GM23338 (cell line): ENCODE data around the gene SHC4.

Source experiments
- EZH2phosphoT487 ChIP-seq: fragments of 200-600 bp; sonication (generic); IDR thresholded peaks from one replicate; pipeline ENCODE4 v1.8.1; 2018; ENCODE audit warnings: antibody characterized with exemption; ENCODE audit not compliant: unreplicated experiment
- POLR2AphosphoS5 ChIP-seq: IDR thresholded peaks from 2 replicates; pipeline ENCODE4 v1.6.1; 2016; ENCODE audit warnings: antibody characterized with exemption, low read depth
- TF ChIP-seq, protein P1 (sequence below), 2 experiments: fragments of 200-600 bp in 1 of 2; sonication (generic) in 1 of 2; conservative IDR thresholded peaks; 2 replicates each; pipeline versions ENCODE4 v1.5.1 to v1.6.1; 2016 to 2017; ENCODE audit warnings: antibody characterized with exemption in 2 of 2, low read depth in 2 of 2, mild to moderate bottlenecking in 2 of 2, moderate library complexity in 1 of 2

DNA sequence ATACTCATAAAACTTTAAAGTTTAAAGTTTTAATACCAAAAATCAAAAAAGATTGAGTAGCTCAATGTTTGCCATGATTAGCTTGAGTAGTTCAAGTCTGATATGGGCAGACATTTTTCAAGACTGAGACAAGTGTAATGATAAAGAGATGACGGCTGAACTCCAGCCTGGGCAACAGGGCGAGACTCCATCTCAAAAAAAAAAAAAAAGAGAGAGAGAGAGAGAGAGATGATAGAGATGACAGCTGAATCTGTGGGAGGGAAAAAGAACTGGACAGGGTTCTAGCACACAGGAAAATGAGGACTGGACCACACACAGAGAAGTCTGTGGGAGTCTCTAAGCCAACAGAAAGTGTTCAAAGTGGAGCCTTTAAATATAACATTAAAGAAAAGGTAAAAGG lies 178.0 kb downstream of the SHC4 start:
- TF ChIP-seq, protein P1, sequence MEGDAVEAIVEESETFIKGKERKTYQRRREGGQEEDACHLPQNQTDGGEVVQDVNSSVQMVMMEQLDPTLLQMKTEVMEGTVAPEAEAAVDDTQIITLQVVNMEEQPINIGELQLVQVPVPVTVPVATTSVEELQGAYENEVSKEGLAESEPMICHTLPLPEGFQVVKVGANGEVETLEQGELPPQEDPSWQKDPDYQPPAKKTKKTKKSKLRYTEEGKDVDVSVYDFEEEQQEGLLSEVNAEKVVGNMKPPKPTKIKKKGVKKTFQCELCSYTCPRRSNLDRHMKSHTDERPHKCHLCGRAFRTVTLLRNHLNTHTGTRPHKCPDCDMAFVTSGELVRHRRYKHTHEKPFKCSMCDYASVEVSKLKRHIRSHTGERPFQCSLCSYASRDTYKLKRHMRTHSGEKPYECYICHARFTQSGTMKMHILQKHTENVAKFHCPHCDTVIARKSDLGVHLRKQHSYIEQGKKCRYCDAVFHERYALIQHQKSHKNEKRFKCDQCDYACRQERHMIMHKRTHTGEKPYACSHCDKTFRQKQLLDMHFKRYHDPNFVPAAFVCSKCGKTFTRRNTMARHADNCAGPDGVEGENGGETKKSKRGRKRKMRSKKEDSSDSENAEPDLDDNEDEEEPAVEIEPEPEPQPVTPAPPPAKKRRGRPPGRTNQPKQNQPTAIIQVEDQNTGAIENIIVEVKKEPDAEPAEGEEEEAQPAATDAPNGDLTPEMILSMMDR (conservative IDR thresholded peaks at IDR 0.05; ENCODE audit: low read depth in 2 of 2) = no peak
- TF ChIP-seq POLR2AphosphoS5 (no peak), EZH2phosphoT487 (no peak)
